HG03442 (cell line): ENCODE measurements around the gene TDP1.

Experiments used
- ATAC-seq: cut with Tn5 transposase; IDR thresholded peaks from one replicate; pipeline ENCODE4 v1.9.1; 2021; ENCODE audit warnings: mild to moderate bottlenecking, moderate library complexity; ENCODE audit not compliant: unreplicated experiment

TDP1 gene

GRCh38 chr14:89955745-89956660 lies at the start of gene TDP1:
Gene TDP1 (plus strand): TSS chr14:89955927. CDS start chr14:89963115, 7,188 bp downstream.
- peak; percentile 54 for ATAC-seq

GRCh38 chr14:89906000-89906399 lies 49.7 kb upstream of the TDP1 start:
- no peak for ATAC-seq

- no peak for ATAC-seq
These were observed 48.1 kb upstream of the TDP1 start for GRCh38 chr14:89907655-89908054.

GRCh38 chr14:89908712-89909450 lies 46.8 kb upstream of the TDP1 start:
- no peak for ATAC-seq

- ATAC-seq = no peak
These were observed 46.1 kb upstream of the TDP1 start for GRCh38 chr14:89909586-89909985.

GRCh38 chr14:89910691-89911009 lies 45.1 kb upstream of the TDP1 start:
- no peak for ATAC-seq

- ATAC-seq = no peak
These were observed 44.5 kb upstream of the TDP1 start for GRCh38 chr14:89911010-89911919.

GRCh38 chr14:89912221-89912620 lies 43.5 kb upstream of the TDP1 start:
- ATAC-seq = no peak

GRCh38 chr14:89912667-89913211 lies 43.0 kb upstream of the TDP1 start:
- no peak for ATAC-seq

- ATAC-seq = no peak
These were observed 40.4 kb upstream of the TDP1 start for GRCh38 chr14:89915114-89915878.

- no peak for ATAC-seq
These were observed 37.0 kb upstream of the TDP1 start for GRCh38 chr14:89918721-89919120.

GRCh38 chr14:89920056-89920455 lies 35.7 kb upstream of the TDP1 start:
- no peak for ATAC-seq

- no peak for ATAC-seq
These were observed 34.4 kb upstream of the TDP1 start for GRCh38 chr14:89921346-89921745.

GRCh38 chr14:89922031-89922907 lies 33.5 kb upstream of the TDP1 start:
- no peak for ATAC-seq

GRCh38 chr14:89924268-89924667 lies 31.5 kb upstream of the TDP1 start:
- no peak for ATAC-seq

- ATAC-seq = no peak
These were observed 29.0 kb upstream of the TDP1 start for GRCh38 chr14:89926694-89927093.

GRCh38 chr14:89927186-89927865 lies 28.4 kb upstream of the TDP1 start:
- no peak for ATAC-seq

- no peak for ATAC-seq
These were observed 22.7 kb upstream of the TDP1 start for GRCh38 chr14:89933002-89933401.
